ENCODE results near the gene GAS2L1.

DNA sequence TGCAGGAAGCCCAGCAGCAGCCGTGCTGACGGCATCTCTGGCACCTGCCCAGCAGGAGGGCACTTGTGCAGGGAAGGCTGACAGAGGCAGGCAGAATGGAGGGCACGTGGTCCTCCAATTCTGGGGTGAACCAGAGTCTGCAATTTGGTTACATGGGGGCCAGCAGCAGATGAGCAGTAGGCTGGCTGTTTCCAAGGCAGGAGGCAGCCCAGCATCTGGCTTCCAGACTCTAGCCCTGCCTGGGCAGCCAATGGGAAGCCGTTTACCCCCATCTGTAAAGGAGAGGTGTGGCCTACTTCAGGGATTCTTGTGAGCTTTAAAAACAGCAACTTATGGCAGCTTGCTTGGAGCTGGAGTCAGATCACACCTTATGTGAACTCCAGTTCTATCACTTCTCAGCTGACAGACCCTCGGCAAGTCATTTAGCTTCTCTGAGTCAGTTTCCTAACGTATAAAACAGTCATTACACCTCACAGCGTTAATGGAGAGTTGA, 36.9 kb downstream of the GAS2L1 start:
- TF ChIP-seq POLR2A (IDR thresholded peaks at IDR 0.05; ENCODE audit: low read depth, low read length) (no peak), POLR2AphosphoS5 (IDR thresholded peaks at IDR 0.05; ENCODE audit: low read depth, low read length) (no peak), TAF1 (IDR thresholded peaks at IDR 0.05; ENCODE audit: low read depth, low read length) (no peak), PAX5 (IDR thresholded peaks at IDR 0.05; ENCODE audit: insufficient read depth, low read length, severe bottlenecking) (no peak), POU2F2 (IDR thresholded peaks at IDR 0.05; ENCODE audit: low read depth, low read length) (no peak), SPI1 (IDR thresholded peaks at IDR 0.05; ENCODE audit: low read depth, low read length) (no peak)

Data from GM12891 (cell line).